ENCODE results near the gene RNF220.

GRCh38 chr1:44693159-44693558, 288.1 kb downstream of the RNF220 start:
- TF ChIP-seq CTCF (IDR thresholded peaks at IDR 0.05; ENCODE audit: poor library complexity): no peak
- TF ChIP-seq EZH2 (IDR thresholded peaks at IDR 0.05; ENCODE audit: borderline replicate concordance): no peak
